Measurements from ENCODE around the gene TAS1R1.

- TF ChIP-seq BHLHE40 (IDR thresholded peaks at IDR 0.05; ENCODE audit: low read depth, low read length) (no peak), EP300 (IDR thresholded peaks at IDR 0.05) (no peak), MAX (IDR thresholded peaks at IDR 0.05) (no peak), RFX5 (IDR thresholded peaks at IDR 0.05) (no peak), HEYL (CRISPR knock-in tag; IDR thresholded peaks at IDR 0.05) (no peak), CTCF (IDR thresholded peaks at IDR 0.05) (no peak), SMC3 (IDR thresholded peaks at IDR 0.05) (no peak)
Observed at GRCh38 chr1:6574025-6574620, 19.0 kb downstream of the TAS1R1 start.

All from A549 (cell line).